Measurements from ENCODE around the gene P3H4. TPM values are rescaled to one million over a fixed set of nuclear protein-coding genes. Genes with fewer than 3 reads are reported as not detected.
A peak's percentile ranks its signal among the peaks of the same experiment; 100 is the strongest.

P3H4 gene
- total and polyA plus RNA-seq, 10 of the 15 experiments (the other 5 are each of a cell fraction or from before 2014, with no cell fraction given) = 0.32 to 1.1 (median 0.64) TPM; not detected in 1

DNA sequence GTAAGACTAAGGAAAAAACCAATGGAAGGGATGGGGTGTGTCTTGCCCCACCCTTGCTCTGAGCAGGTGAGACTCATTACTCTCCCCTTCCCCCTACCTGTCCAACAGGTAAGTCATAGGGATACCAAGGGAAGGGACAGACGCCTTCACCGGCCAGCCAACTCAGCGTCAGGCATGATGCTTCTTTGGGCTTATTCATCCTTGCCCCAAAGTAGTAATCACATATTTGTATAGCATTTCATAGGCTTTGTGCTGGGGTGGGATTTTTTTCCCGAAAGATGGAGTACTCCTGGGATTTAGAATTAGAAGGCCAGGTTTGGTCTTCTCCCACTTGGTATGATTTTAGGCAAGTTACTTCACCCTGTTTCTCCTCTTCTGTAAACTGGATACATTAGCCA, 24.7 kb downstream of the P3H4 start:
- Histone ChIP-seq H3K27ac (ENCODE audit: control insufficient read depth, insufficient read depth) (no peak overlapping the region), H3K27me3 (replicated peaks in 1 of 2; ENCODE audit: control insufficient read depth in 2 of 2, insufficient read depth in 2 of 2, low read length in 1 of 2) (peaks cover 0 to 6% of the 10 kb centered on the region in 2 experiments; a peak in 1 of 4 replicates), H3K36me3 (ENCODE audit: control insufficient read depth in 2 of 2, insufficient read depth in 2 of 2, low read length in 1 of 2) (no peaks in the 10 kb centered on the region), H3K79me2 (ENCODE audit: control insufficient read depth, insufficient read depth, low read length) (no peaks in the 10 kb centered on the region), H3K4me3 (no peak overlapping the region), H4K20me1 (ENCODE audit: control insufficient read depth, insufficient read depth) (no peaks in the 10 kb centered on the region), H3K9ac (ENCODE audit: control insufficient read depth, insufficient read depth, low read length) (no peak overlapping the region), H3K4me2 (ENCODE audit: control insufficient read depth, insufficient read depth) (0 out of 2 replicates have a peak overlapping the region, but pooled peaks have one; percentile 71), H3K9me3 (replicated peaks; ENCODE audit: control insufficient read depth, insufficient read depth, low read length) (no peaks in the 10 kb centered on the region; the same call in 2 of the 3 replicates), H3K4me1 (ENCODE audit: control insufficient read depth, insufficient read depth, low read length) (peaks cover 13% of the 10 kb centered on the region), H2AFZ (ENCODE audit: control insufficient read depth, low read depth, low read length) (no peak overlapping the region)
- CTCF ChIA-PET = interaction anchor here (0.6 to 4.1 kb wide), 10 partner anchors 9 to 56 kb away, joined by 3 to 25 read pairs (median 5); no protein-coding TSS in a partner anchor
- BruUV-seq (replicated peaks) = no TSS peak
- 76% methylated on average over 4 of the region's 4 CpGs for WGBS (ENCODE audit: insufficient coverage, insufficient replicate concordance, low lambda C conversion rate, missing lambda C conversion rate)
- intact Hi-C loops (cut with micrococcal nuclease; ENCODE audit: unreplicated experiment) = no loop called here
- DNase-seq (ENCODE audit: low read depth, low spot score) = no peak
- ATAC-seq = no peak
- in situ Hi-C loops (cut with MboI) = no loop called here
- 0 out of 2 replicates have a peak, but pooled peaks have one; percentile 3 for TF ChIP-seq FOXK2 (IDR thresholded peaks at IDR 0.05)
- TF ChIP-seq SKIL (IDR thresholded peaks at IDR 0.05; ENCODE audit: low read depth, poor library complexity, severe bottlenecking) = peak; percentile 14
- no peak for TF ChIP-seq KDM1A (IDR thresholded peaks at IDR 0.05; ENCODE audit: borderline replicate concordance)
- POLR2A ChIA-PET = interaction anchor here (0.6 to 1.5 kb wide), 7 partner anchors 13 to 132 kb away, joined by 3 to 6 read pairs (median 3); partner anchors contain the start of gene ACLY
- SMC1A ChIA-PET (ENCODE audit: uncharacterized antibody, unreplicated experiment) = interaction anchor here (1.0 to 2.0 kb wide), 5 partner anchors 9 to 50 kb away, joined by 3 to 8 read pairs (median 3); no protein-coding TSS in a partner anchor
- FAIRE-seq = no peak
- RAD21 ChIA-PET (ENCODE audit: unreplicated experiment) = interaction anchor here (0.7 to 1.6 kb wide), 6 partner anchors 13 to 49 kb away, joined by 3 to 6 read pairs (median 4); no protein-coding TSS in a partner anchor

Data from GM12878 (cell line).